ENCODE data around the gene ITGB5.

DNA sequence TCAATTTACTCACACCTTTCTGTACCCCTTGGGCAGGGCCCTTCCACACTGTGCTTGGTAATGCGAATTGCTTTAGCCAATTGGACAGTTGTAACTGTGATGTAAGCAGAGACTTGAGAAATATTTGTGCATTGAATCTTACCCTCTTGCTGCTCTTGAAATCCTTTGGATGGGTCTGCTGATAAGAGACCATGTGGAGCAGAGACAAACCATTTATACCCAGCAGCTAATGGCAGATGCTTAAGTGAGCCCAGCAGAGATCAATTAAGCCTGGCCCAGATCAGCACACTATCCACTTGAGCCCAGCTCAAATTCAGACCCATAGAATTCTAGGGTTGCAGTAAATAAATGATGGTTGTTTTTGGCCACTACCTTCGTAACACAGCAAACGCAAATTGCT lies 28.1 kb upstream of the ITGB5 start:
- TF ChIP-seq POLR2A (IDR thresholded peaks at IDR 0.05; ENCODE audit: low read length) (no peak), GATA1 (IDR thresholded peaks at IDR 0.05; ENCODE audit: low read depth, low read length) (no peak)
